SU-DHL-6 (cell line): ENCODE measurements around the gene SHISA9.

Experiments used
- H2AFZ ChIP-seq: fragments of 200-600 bp; sonication (generic); 2 replicates; pipeline ENCODE4 v1.6.1; 2014; ENCODE audit warnings: low read depth, mild to moderate bottlenecking, moderate library complexity, mixed read lengths, antibody characterized with exemption, low read length; ENCODE audit not compliant: severe bottlenecking
- H3F3A ChIP-seq: fragments of 200-600 bp; shearing (Covaris generic); 2 replicates; pipeline ENCODE4 v1.6.0; 2016; ENCODE audit warnings: antibody characterized with exemption, mild to moderate bottlenecking; ENCODE audit not compliant: insufficient read depth
- H3K27ac ChIP-seq: fragments of 200-600 bp; sonication (generic); 2 replicates; pipeline ENCODE4 v1.5.1; 2016; ENCODE audit warnings: low read depth, mild to moderate bottlenecking, low read length, moderate library complexity, mixed read lengths
- H3K27me3 ChIP-seq: fragments of 200-600 bp; sonication (generic), shearing (Covaris generic); 2 replicates; pipeline ENCODE4 v1.6.0; 2014; ENCODE audit warnings: mild to moderate bottlenecking, low read length
- H3K36me3 ChIP-seq: fragments of 200-600 bp; sonication (generic); 2 replicates; pipeline ENCODE4 v1.6.1; 2014; ENCODE audit warnings: mild to moderate bottlenecking, low read length, mixed read lengths
- H3K4me2 ChIP-seq: fragments of 300-600, 200-600 bp; shearing (Covaris generic), sonication (generic); 2 replicates; pipeline ENCODE4 v1.6.0; 2014; ENCODE audit warnings: low read length, low read depth, mild to moderate bottlenecking; ENCODE audit not compliant: poor library complexity, severe bottlenecking
- H3K4me3 ChIP-seq: fragments of 200-600 bp; sonication (generic); 2 replicates; pipeline ENCODE4 v1.5.1; 2014; ENCODE audit warnings: antibody characterized with exemption, low read length, mild to moderate bottlenecking, mixed read lengths; ENCODE audit not compliant: insufficient read depth, poor library complexity, severe bottlenecking
- H3K79me2 ChIP-seq: fragments of 200-600 bp; sonication (generic); 2 replicates; pipeline ENCODE4 v1.6.1; 2014; ENCODE audit warnings: mild to moderate bottlenecking, low read length, moderate library complexity; ENCODE audit not compliant: insufficient read depth
- H3K9ac ChIP-seq: fragments of 200-600 bp; sonication (generic); 2 replicates; pipeline ENCODE4 v1.7.0; 2014; ENCODE audit warnings: mild to moderate bottlenecking, low read length
- H3K9me2 ChIP-seq: fragments of 200-600 bp; sonication (generic); replicated peaks from 2 replicates; pipeline ENCODE4 v1.6.1; 2014; ENCODE audit warnings: low read length; ENCODE audit not compliant: insufficient read depth
- H3K9me3 ChIP-seq: fragments of 200-600 bp; sonication (generic); 2 replicates; pipeline ENCODE4 v1.6.1; 2014; ENCODE audit warnings: low read length, mixed read lengths; ENCODE audit not compliant: insufficient read depth
- H4K20me1 ChIP-seq: fragments of 200-600 bp; sonication (generic); 2 replicates; pipeline ENCODE4 v1.6.1; 2014; ENCODE audit warnings: low read depth, mild to moderate bottlenecking, antibody characterized with exemption, low read length, moderate library complexity, mixed read lengths
- EZH2phosphoT487 ChIP-seq: fragments of 200-600 bp; sonication (generic), shearing (Covaris generic); conservative IDR thresholded peaks from 2 replicates; pipeline ENCODE4 v1.6.1; 2018; ENCODE audit warnings: mild to moderate bottlenecking, antibody characterized with exemption, low read length, moderate library complexity, mixed read lengths
- TF ChIP-seq, protein P1 (sequence below): fragments of 200-600 bp; sonication (generic); IDR thresholded peaks from one replicate; pipeline ENCODE4 v1.5.1; 2017; ENCODE audit warnings: antibody characterized with exemption, mild to moderate bottlenecking, low read length, moderate library complexity; ENCODE audit not compliant: insufficient read depth, poor library complexity, severe bottlenecking

The SHISA9 gene

DNA sequence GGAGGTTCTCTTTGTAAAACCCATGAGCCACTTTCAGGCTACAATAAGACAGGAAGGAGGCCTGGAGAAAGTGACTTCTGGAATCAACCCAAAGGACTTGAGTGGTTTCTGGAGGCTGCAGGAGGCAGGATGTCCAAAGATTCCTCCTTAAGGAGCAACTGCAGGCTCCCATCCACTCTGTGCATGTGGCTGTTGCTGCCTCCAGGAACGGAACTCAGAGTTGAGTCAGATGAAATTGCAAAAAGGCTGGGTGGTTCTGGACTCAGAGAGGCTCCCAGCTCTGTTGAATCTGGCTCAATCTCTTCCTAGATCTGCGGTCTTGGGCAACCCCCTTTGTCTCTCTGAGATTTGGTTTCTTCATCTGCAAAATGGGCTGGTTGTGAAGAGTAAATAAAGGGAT, 197.1 kb downstream of the SHISA9 start:
- H3K36me3 ChIP-seq, result no peaks in the 10 kb centered on the region
- H3K9me2 ChIP-seq, result no peaks in the 10 kb centered on the region
- no peak overlapping the region for H3K4me2 ChIP-seq
- no peak overlapping the region for H3K4me3 ChIP-seq
- no peak overlapping the region for H3K9ac ChIP-seq
- H3K27me3 ChIP-seq, result no peaks in the 10 kb centered on the region
- H3K27ac ChIP-seq, result no peak overlapping the region
- TF ChIP-seq, protein P1, sequence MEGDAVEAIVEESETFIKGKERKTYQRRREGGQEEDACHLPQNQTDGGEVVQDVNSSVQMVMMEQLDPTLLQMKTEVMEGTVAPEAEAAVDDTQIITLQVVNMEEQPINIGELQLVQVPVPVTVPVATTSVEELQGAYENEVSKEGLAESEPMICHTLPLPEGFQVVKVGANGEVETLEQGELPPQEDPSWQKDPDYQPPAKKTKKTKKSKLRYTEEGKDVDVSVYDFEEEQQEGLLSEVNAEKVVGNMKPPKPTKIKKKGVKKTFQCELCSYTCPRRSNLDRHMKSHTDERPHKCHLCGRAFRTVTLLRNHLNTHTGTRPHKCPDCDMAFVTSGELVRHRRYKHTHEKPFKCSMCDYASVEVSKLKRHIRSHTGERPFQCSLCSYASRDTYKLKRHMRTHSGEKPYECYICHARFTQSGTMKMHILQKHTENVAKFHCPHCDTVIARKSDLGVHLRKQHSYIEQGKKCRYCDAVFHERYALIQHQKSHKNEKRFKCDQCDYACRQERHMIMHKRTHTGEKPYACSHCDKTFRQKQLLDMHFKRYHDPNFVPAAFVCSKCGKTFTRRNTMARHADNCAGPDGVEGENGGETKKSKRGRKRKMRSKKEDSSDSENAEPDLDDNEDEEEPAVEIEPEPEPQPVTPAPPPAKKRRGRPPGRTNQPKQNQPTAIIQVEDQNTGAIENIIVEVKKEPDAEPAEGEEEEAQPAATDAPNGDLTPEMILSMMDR, result no peak
- TF ChIP-seq EZH2phosphoT487, result no peak
- H2AFZ ChIP-seq, result no peak overlapping the region
- no peaks in the 10 kb centered on the region for H3K9me3 ChIP-seq
- H3F3A ChIP-seq, result no peaks in the 10 kb centered on the region
- H3K79me2 ChIP-seq, result no peaks in the 10 kb centered on the region
- H4K20me1 ChIP-seq, result no peaks in the 10 kb centered on the region

DNA sequence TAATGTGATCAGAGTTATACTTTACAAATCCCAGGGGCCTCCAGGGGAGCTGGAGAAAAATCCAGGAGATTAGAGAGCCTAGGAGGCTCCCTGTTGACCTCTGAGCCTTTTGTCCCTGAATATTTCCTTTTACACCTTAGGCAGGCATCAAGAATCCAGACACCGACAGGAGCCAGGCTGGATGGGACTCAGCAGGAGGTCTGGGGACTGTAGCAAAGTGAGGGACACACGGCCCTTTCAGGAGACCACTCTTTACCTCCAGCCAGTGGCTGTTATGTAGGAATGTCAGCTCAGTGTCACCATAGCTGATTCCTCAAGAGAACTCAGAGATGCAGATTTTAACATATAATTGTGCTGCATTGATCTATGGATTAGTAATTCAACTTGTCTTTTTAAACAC, 198.4 kb downstream of the SHISA9 start:
- no peak overlapping the region for H3K4me2 ChIP-seq
- no peaks in the 10 kb centered on the region for H3K27me3 ChIP-seq
- no peaks in the 10 kb centered on the region for H3K79me2 ChIP-seq
- no peak overlapping the region for H2AFZ ChIP-seq
- TF ChIP-seq EZH2phosphoT487, result no peak
- TF ChIP-seq, protein P1, result no peak
- no peaks in the 10 kb centered on the region for H3K9me3 ChIP-seq
- no peaks in the 10 kb centered on the region for H3K9me2 ChIP-seq
- H4K20me1 ChIP-seq, result no peaks in the 10 kb centered on the region
- H3K9ac ChIP-seq, result no peak overlapping the region
- no peaks in the 10 kb centered on the region for H3K36me3 ChIP-seq
- no peak overlapping the region for H3K27ac ChIP-seq
- H3F3A ChIP-seq, result no peaks in the 10 kb centered on the region
- no peak overlapping the region for H3K4me3 ChIP-seq

DNA sequence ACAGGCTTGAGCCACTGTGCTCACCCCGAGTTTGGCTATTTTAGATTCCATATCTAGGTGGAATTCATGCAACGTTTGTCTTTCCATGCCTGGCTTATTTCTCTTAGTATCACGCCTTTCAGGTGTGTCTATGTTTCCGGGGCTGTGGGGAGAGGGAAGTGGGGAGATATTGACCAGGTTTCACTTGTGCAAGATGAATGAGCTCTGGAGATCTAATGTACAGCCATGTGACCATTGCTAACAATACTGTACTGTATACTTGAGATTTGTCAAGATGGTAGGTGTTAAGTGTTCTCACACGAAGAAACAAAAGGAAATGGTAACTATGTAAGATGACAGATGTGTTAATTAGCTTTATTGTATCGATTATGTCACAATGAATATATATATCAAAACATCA, 199.6 kb downstream of the SHISA9 start:
- Histone ChIP-seq H3K79me2 (no peaks in the 10 kb centered on the region), H3K4me3 (no peak overlapping the region), H3K27ac (no peak overlapping the region), H3K36me3 (no peaks in the 10 kb centered on the region), H3K4me2 (no peak overlapping the region), H3K9me3 (no peaks in the 10 kb centered on the region), H3F3A (no peaks in the 10 kb centered on the region), H4K20me1 (no peaks in the 10 kb centered on the region), H2AFZ (no peak overlapping the region), H3K9ac (no peak overlapping the region), H3K27me3 (no peaks in the 10 kb centered on the region), H3K9me2 (no peaks in the 10 kb centered on the region)
- no peak for TF ChIP-seq EZH2phosphoT487
- TF ChIP-seq, protein P1, result no peak
